HG02885 (cell line): Measurements from ENCODE around the gene SLC35E1.
"Not testable (repeated sequence)": the region's sequence is repeated elsewhere in the genome, so short reads cannot be mapped to it uniquely, and the experiment has no call there.

Experiments
- ATAC-seq: cut with Tn5 transposase; IDR thresholded peaks from one replicate; pipeline ENCODE4 v1.9.1; 2021; ENCODE audit warnings: mild to moderate bottlenecking; ENCODE audit not compliant: unreplicated experiment, poor library complexity

SLC35E1 gene

GRCh38 chr19:16527971-16528521 lies 44.2 kb downstream of the SLC35E1 start:
- no peak for ATAC-seq

- ATAC-seq: no peak
Observed at GRCh38 chr19:16527334-16527935, 44.8 kb downstream of the SLC35E1 start.

- ATAC-seq: no peak
Observed at GRCh38 chr19:16525751-16526481, 46.3 kb downstream of the SLC35E1 start.

GRCh38 chr19:16524991-16525734 lies 47.1 kb downstream of the SLC35E1 start:
- ATAC-seq: no peak

DNA sequence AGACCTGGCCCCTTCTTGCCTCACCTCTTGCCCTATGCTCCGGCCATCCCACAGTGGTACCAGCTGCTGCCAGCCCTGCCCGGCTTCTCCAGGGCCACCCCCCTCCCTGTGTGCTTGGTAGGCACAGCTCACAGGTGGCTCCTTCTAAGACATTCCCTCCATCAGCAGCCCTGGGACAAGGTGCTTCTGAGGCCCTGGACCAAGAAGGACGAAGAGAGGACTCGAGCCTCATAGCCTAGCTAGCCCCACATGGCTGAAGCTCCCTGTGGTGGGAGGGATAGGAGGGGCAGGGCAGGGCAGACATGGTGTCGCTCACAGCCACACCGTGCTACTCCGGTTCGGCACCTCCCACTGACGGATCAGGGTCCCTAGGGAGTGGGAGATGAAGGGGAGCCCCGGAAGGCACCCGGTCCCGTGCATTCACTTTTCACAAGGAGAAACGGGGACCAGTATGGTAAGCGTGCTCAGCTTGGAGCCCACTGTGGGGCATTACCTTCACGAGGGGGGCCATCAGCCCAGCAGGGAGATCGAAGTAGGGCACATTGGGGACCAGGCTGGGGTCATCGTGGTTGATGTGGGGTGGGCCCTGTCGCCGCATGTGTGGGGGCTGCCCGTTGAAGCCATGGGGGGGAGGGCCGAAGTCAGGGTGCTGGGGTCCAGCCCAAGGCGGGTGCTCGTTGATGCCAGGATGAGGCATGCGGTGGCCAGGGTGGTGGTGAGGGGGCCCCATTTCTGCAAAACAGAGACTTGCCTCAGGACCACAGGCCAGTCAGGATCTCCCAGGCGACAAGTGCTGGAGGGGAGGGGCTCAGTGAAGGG lies 49.4 kb downstream of the SLC35E1 start:
- no peak for ATAC-seq

DNA sequence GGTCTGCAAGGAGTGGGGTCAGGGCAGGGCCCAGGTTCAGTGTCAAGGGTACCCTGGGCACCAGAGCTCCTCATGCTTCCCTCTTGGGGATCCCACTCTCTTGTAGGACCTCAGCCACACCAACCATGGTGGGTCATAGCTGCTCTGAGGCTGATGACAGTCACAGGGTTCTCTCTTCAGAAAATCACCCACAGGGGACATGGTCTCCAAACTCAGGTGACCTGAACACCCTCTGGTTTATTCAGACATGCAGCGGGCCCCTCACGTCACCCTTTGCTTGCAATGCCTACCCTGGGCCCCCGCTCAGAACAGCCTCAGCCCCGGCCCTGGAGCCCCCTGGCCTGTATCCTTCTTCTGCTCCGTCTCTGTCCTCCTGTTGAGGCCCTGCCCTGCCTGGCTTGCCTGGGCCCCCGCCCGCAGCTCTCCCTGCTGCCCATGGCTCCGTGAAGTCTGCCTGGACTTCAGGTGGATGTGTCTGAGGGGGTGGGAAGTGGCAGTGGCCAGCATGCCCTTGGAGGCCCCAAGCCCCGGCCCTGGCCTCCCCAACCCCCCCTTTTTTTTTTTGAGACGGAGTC lies 50.4 kb downstream of the SLC35E1 start:
- ATAC-seq: no peak

DNA sequence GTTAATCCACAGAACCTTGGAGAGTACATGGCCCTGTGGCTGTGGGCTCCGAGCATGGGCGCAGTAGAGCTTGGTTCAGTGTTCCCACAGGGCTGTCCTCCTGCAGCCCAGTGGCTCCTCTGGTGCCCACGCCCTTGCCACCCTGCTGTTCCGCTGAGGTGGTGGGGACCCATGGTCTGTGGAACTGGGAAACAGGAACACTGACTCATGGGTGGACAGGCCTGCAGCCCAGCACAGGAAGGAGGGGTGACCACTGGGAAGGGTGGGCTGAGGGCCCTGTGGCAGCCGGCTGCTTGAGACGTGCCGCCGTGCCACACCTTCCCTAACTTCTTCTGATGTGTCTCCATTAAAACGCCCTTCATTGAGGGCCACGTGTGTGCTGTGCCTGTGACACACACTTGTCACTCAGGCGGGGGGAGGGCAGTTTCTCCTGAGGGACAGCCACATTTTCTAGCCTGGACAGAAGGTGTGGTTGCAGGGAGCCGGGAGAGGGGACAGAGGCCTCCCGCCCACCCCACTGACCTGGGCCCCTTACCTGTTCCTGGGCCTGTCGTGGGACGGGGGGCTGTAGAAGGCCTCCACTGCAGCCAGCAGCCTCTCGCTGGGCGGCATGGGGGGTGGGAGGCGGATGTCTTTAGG lies 51.1 kb downstream of the SLC35E1 start:
- ATAC-seq: no peak

- no peak for ATAC-seq
Observed at GRCh38 chr19:16520074-16520973, 51.9 kb downstream of the SLC35E1 start.

DNA sequence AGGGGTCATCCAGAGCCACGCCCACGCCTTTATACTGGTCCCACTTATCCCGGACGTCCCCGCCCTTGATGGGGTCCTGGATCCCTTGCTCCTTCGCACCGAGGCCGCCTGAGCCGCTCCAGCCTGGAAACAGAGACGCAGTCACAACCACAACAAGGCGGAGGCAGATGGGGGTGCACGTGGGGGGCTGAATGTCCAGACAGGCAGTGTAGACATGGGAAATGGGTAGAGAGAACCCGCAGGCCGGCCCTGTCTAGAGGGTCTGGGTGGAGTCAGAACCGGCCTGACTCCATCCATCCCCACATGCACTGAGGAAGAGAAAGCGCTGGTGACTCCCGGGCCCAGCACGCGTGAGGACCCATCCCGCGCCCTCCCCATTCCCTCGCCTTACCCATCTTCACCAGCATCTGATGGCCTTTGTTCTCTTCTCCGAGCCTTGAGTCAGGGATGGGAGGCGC lies 53.0 kb downstream of the SLC35E1 start:
- ATAC-seq: no peak

GRCh38 chr19:16518483-16519229 lies 53.6 kb downstream of the SLC35E1 start:
- ATAC-seq: no peak

GRCh38 chr19:16518061-16518460 lies 54.2 kb downstream of the SLC35E1 start:
- no peak for ATAC-seq

GRCh38 chr19:16516923-16517610 lies 55.1 kb downstream of the SLC35E1 start:
- ATAC-seq: no peak

- no peak for ATAC-seq
Observed at GRCh38 chr19:16516381-16516780, 55.8 kb downstream of the SLC35E1 start.

- no peak for ATAC-seq
Observed at GRCh38 chr19:16514383-16515019, 57.7 kb downstream of the SLC35E1 start.

DNA sequence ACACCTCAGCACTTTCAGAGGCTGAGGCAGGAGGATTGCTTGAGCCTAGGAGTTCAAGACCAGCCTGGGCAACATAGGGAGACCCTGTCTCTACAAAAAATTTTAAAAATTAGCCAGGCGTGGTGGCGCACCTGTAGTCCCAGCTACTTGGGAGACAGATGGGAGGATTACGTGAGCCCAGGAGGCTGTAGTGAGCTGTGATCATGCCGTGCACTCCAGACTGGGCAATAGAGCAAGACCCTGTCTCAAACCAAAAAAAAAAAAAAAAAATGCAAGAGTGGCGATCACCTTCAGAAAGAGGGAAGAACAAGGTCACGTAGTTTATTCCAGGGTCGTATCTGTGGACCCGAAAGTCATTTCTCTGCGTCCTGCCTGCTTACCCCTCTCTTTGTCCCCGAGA lies 59.6 kb downstream of the SLC35E1 start:
- not testable (repeated sequence) for ATAC-seq

DNA sequence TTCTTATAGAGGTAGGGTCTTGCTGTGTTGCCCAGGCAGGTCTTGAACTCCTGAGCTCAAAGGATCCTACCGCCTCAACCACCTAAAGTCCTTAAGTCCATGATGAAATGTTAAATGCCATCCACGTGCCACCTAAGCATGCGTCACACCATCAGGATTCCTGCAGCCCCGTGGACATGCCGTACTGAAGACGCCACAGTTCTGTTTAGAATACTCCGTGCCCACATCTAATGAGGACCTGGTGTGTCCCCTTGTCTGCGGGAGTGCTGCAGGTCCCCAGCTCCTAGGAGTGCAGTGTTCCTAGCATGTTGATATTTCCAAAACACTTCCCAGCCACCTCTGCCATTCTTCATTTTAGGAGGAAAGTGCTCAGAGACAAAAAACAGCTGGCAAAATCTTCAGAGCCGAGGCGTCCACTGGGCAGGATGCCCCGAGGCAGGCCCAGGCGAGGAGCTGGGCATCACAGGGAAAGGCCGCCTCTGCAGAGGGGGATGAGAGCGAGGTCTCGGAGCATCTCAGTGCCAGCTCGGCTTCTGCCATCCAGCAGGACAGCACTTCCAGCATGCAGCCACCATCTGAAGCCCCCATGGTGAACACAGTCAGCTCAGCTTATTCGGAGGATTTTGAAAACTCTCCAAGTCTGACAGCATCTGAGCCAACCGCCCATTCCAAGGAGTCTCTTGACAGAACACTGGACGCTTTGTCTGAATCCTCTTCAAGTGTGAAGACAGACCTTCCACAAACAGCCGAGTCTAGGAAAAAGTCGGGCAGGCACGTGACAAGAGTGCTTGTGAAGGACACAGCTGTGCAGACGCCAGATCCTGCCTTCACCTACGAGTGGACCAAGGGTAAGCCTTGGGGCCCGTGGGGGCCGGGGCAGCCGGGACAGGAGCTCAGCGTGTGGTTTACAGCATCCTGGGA lies 62.8 kb downstream of the SLC35E1 start:
- ATAC-seq: no peak
